Spinal cord (tissue), 10 donors: Measurements from ENCODE around the gene LDLRAD4. TPM values are rescaled to one million over a fixed set of nuclear protein-coding genes. Genes with fewer than 3 reads are reported as not detected.

Source experiments
- DNase-seq, 6 donors: peaks; one replicate each; pipeline versions ENCODE4 v3.0.0 to v3.0.0-alpha.2; 2013 to 2015; ENCODE audit warnings: low spot score in 6 of 6, low read depth in 4 of 6
- H3K27ac ChIP-seq: one replicate; pipeline ENCODE4 v1.5.1; 2013; ENCODE audit warnings: low read depth, low read length, control low read depth
- H3K27me3 ChIP-seq: one replicate; pipeline ENCODE4 v1.6.1; 2013; ENCODE audit warnings: low read length; ENCODE audit not compliant: control insufficient read depth, insufficient read depth
- H3K36me3 ChIP-seq: one replicate; pipeline ENCODE4 v1.6.1; 2013; ENCODE audit warnings: low read length; ENCODE audit not compliant: control insufficient read depth, insufficient read depth
- H3K4me1 ChIP-seq: one replicate; pipeline ENCODE4 v1.6.1; 2013; ENCODE audit warnings: low read length; ENCODE audit not compliant: control insufficient read depth, insufficient read depth
- H3K4me3 ChIP-seq: one replicate; pipeline ENCODE4 v1.5.1; 2013; ENCODE audit warnings: low read depth, low read length, control low read depth
- H3K9me3 ChIP-seq: one replicate; pipeline ENCODE4 v1.6.1; 2013; ENCODE audit warnings: low read length; ENCODE audit not compliant: control insufficient read depth, insufficient read depth
- WGBS: methylation state at CpG from one replicate; pipeline ENCODE4 v1.1.5; 2013; ENCODE audit warnings: missing lambda C conversion rate; ENCODE audit not compliant: insufficient coverage; 5-methylcytosine and 5-hydroxymethylcytosine counted together
- polyA plus RNA-seq, 2 donors: library from polyadenylated mRNA; unstranded; fragments of 120-200 nt; gene quantifications; one replicate each; pipeline ENCODE4 v1.2.1, GENCODE V29; 2013; ENCODE audit not compliant: insufficient read length in 2 of 2
- total RNA-seq, 2 donors: library from RNA; depleted of rRNA in 1 of 2; stranded (reverse); fragments of 120-200 nt in 1 of 2; fragments of >200 nt in 1 of 2; gene quantifications; one replicate each; pipeline versions ENCODE4 v1.2.3 to v1.2.4, GENCODE V29; 2013 to 2014
- donor health status: healthy.

Gene LDLRAD4
- total and polyA plus RNA-seq, 4 donors: 26.7 to 67.7 (median 38.5) TPM

GRCh38 chr18:13216092-13216582, 2.4 kb upstream of the LDLRAD4 start:
- peaks cover 3% of the 10 kb centered on the region for H3K27me3 ChIP-seq
- DNase-seq: peak in 3 of 6 donors; percentile 70 to 96 (median 94)
- peak overlapping the region; percentile 25 for H3K27ac ChIP-seq
- H3K36me3 ChIP-seq: no peaks in the 10 kb centered on the region
- H3K4me3 ChIP-seq: no peak overlapping the region
- peaks cover 16% of the 10 kb centered on the region for H3K4me1 ChIP-seq
- no peaks in the 10 kb centered on the region for H3K9me3 ChIP-seq
- WGBS: 2% methylated on average over 4 of the region's 8 CpGs

GRCh38 chr18:13216711-13217465, 1.7 kb upstream of the LDLRAD4 start:
- Histone ChIP-seq H3K27ac (no peak overlapping the region), H3K27me3 (peaks cover 3% of the 10 kb centered on the region), H3K4me1 (peaks cover 16% of the 10 kb centered on the region), H3K36me3 (no peaks in the 10 kb centered on the region), H3K9me3 (no peaks in the 10 kb centered on the region), H3K4me3 (peak overlapping the region; percentile 40)
- peak in 3 of 6 donors; percentile 22 to 85 (median 79) for DNase-seq
- WGBS: 2% methylated on average over 58 of the region's 59 CpGs

- peaks cover 19% of the 10 kb centered on the region for H3K4me1 ChIP-seq
- no peak overlapping the region for H3K27ac ChIP-seq
- H3K27me3 ChIP-seq: peaks cover 3% of the 10 kb centered on the region
- DNase-seq: peak in 3 of 6 donors; percentile 33 to 90 (median 85)
- H3K9me3 ChIP-seq: no peaks in the 10 kb centered on the region
- no peaks in the 10 kb centered on the region for H3K36me3 ChIP-seq
- no peak overlapping the region for H3K4me3 ChIP-seq
- WGBS: under 1% methylated on average over 64 of the region's 64 CpGs
Measured at GRCh38 chr18:13217466-13217961, 1.0 kb upstream of the LDLRAD4 start.

GRCh38 chr18:13217971-13218367, 591 bp upstream of the LDLRAD4 start:
- Histone ChIP-seq H3K4me1 (peaks cover 24% of the 10 kb centered on the region), H3K4me3 (peak overlapping the region; percentile 61), H3K27me3 (peaks cover 3% of the 10 kb centered on the region), H3K36me3 (no peaks in the 10 kb centered on the region), H3K9me3 (no peaks in the 10 kb centered on the region), H3K27ac (peak overlapping the region; percentile 65)
- 0% methylated on average over 53 of the region's 53 CpGs for WGBS
- peak in 3 of 6 donors; percentile 13 to 70 (median 60) for DNase-seq

GRCh38 chr18:13218997-13219396, 437 bp downstream of the LDLRAD4 start:
- H3K27me3 ChIP-seq: no peaks in the 10 kb centered on the region
- H3K9me3 ChIP-seq: no peaks in the 10 kb centered on the region
- peaks cover 34% of the 10 kb centered on the region for H3K4me1 ChIP-seq
- WGBS: 10% methylated on average over 12 of the region's 15 CpGs
- peak overlapping the region; percentile 65 for H3K27ac ChIP-seq
- H3K4me3 ChIP-seq: peak overlapping the region; percentile 61
- peak in 2 of 6 donors; percentile 39 to 41 for DNase-seq
- peaks cover 8% of the 10 kb centered on the region for H3K36me3 ChIP-seq

- WGBS: 11% methylated on average over 3 of the region's 4 CpGs
- no peaks in the 10 kb centered on the region for H3K9me3 ChIP-seq
- peak in 3 of 6 donors; percentile 31 to 61 (median 54) for DNase-seq
- peaks cover 38% of the 10 kb centered on the region for H3K4me1 ChIP-seq
- H3K27me3 ChIP-seq: no peaks in the 10 kb centered on the region
- H3K4me3 ChIP-seq: peak overlapping the region; percentile 61
- H3K27ac ChIP-seq: peak overlapping the region; percentile 1
- peaks cover 8% of the 10 kb centered on the region for H3K36me3 ChIP-seq
Measured at GRCh38 chr18:13219593-13220159, 1.1 kb downstream of the LDLRAD4 start.

GRCh38 chr18:13220361-13220991, 1.9 kb downstream of the LDLRAD4 start:
- H3K4me1 ChIP-seq: peaks cover 38% of the 10 kb centered on the region
- no peak overlapping the region for H3K27ac ChIP-seq

GRCh38 chr18:13221869-13222855, 3.6 kb downstream of the LDLRAD4 start:
- WGBS: 16% methylated on average over 15 of the region's 24 CpGs
- Histone ChIP-seq H3K27me3 (no peaks in the 10 kb centered on the region), H3K36me3 (peaks cover 8% of the 10 kb centered on the region), H3K4me1 (peaks cover 34% of the 10 kb centered on the region), H3K27ac (peak overlapping the region; percentile 41), H3K9me3 (no peaks in the 10 kb centered on the region), H3K4me3 (no peak overlapping the region)
- DNase-seq: peak in 3 of 6 donors; percentile 33 to 90 (median 83)

More at GRCh38 chr18:13220361-13220991, 1.9 kb downstream of the LDLRAD4 start:
- no peak overlapping the region for H3K4me3 ChIP-seq
- H3K9me3 ChIP-seq: no peaks in the 10 kb centered on the region
- H3K36me3 ChIP-seq: peaks cover 8% of the 10 kb centered on the region
- DNase-seq: peak in 3 of 6 donors; percentile 44 to 78 (median 47)
- 28% methylated on average over 7 of the region's 10 CpGs for WGBS
- no peaks in the 10 kb centered on the region for H3K27me3 ChIP-seq
